Thyroid gland (tissue), 4 donors: ENCODE measurements around the gene TTC34. TPM values are rescaled to one million over a fixed set of nuclear protein-coding genes. Genes with fewer than 3 reads are reported as not detected.

Experiments
- DNase-seq, 2 donors: peaks; one replicate each; pipeline ENCODE4 v3.0.0-alpha.2; 2019
- H3K27ac ChIP-seq, 3 donors: fragments of 200-600 bp; sonication (generic); 1 replicate in 2 of 3; 2 replicates in 1 of 3; pipeline ENCODE4 v1.5.1; 2016 to 2019; ENCODE audit warnings: mild to moderate bottlenecking in 1 of 3, moderate library complexity in 1 of 3
- H3K27me3 ChIP-seq: fragments of 200-600 bp; sonication (generic); one replicate; pipeline ENCODE4 v1.5.1; 2019
- H3K36me3 ChIP-seq, 2 donors: fragments of 200-600 bp; sonication (generic); one replicate each; pipeline ENCODE4 v1.5.1; 2016 to 2019
- H3K4me1 ChIP-seq, 2 donors: fragments of 200-600 bp; sonication (generic); one replicate each; pipeline ENCODE4 v1.5.1; 2017 to 2019
- H3K4me3 ChIP-seq, 3 donors: fragments of 200-600 bp; sonication (generic); replicated peaks in 1 of 3; 1 replicate in 2 of 3; 2 replicates in 1 of 3; pipeline ENCODE4 v1.5.1; 2016; ENCODE audit warnings: mild to moderate bottlenecking in 1 of 3
- H3K9me3 ChIP-seq: fragments of 200-600 bp; sonication (generic); one replicate; pipeline ENCODE4 v1.5.1; 2017
- POLR2A ChIP-seq, 2 donors: fragments of 450-650 bp; IDR thresholded peaks; one replicate each; pipeline ENCODE4 v1.6.1; 2017; ENCODE audit warnings: antibody characterized with exemption in 2 of 2, mild to moderate bottlenecking in 2 of 2, moderate library complexity in 1 of 2
- WGBS, 2 donors: methylation state at CpG; one replicate each; pipeline ENCODE4 v1.1.5; 2017; 5-methylcytosine and 5-hydroxymethylcytosine counted together
- intact Hi-C: fragments of 100-400 bp; cut with DNase I; formaldehyde crosslinking; loops from one replicate; pipeline ENCODE4 v1.15.1; 2023
- total RNA-seq, 4 donors: library from RNA; depleted of rRNA; stranded (reverse); fragments of >200 nt; gene quantifications; one replicate each; pipeline ENCODE4 v1.2.3, GENCODE V29; 2016
- TF ChIP-seq, protein P1 (sequence below), 6 experiments: fragments of 200-600 bp in 3 of 6; fragments of 450-650 bp in 3 of 6; sonication (generic) in 3 of 6; IDR thresholded peaks; one replicate each; pipeline ENCODE4 v1.5.1; 2016 to 2019; ENCODE audit warnings: antibody characterized with exemption in 6 of 6, mild to moderate bottlenecking in 2 of 6, inconsistent platforms in 1 of 6, moderate library complexity in 1 of 6

The TTC34 gene
- total RNA-seq, 4 donors from 2014 or later: 0.81 to 2.2 (median 1.9) TPM

DNA sequence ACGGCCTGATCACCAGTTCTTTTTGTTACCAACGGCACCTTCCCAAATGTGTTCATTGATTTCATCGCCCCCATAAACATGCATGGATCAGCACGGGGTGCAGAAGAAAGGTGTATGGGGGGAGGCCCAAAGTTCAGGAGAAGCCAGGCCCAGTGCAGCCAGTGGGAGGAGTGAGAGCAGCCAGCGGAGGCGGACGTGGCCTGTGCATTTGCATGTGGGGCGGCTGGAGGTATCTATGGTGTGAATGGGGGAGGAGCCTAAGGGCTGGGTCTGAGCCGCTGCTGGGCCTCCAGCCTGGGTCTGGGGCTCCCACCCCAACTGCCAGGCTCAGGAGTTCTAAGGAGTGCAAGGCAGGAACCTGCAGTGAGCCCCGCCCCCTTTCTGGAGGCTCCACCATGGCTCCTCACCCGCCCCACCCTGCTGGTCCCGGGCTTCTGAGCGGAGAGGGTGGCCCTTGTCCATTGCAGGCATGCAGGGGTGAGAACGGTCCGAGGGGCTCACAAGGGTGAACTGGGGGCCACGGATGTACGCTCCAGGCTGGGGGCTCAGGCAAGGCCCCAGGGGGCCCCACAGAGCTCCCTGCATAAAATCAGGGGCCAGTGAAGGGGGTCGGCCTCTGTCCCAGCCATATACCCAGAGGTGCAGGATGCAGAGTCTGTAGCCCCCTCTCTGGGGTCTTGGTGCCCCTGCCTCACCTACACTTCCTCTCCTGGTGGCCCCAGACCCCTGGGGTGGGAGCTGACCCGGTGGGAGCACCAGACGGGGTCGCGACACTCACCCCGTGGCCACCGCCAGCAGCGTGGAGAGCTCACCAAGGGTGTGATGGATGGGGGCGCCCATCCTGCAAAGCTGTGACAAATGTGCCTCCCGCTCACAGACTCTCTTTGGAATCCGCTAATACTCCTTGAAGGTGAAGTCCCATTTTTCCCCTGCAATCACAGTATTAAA is 31.3 kb upstream of the TTC34 start:
- no peaks in the 10 kb centered on the region for H3K36me3 ChIP-seq
- H3K4me1 ChIP-seq: no peaks in the 10 kb centered on the region
- no peak overlapping the region for H3K27ac ChIP-seq
- no peaks in the 10 kb centered on the region for H3K27me3 ChIP-seq
- WGBS, 2 donors: 86 to 91% methylated on average over 17 to 28 of the region's 28 CpGs
- TF ChIP-seq POLR2A (IDR thresholded peaks at IDR 0.05): no peak
- TF ChIP-seq, protein P1, sequence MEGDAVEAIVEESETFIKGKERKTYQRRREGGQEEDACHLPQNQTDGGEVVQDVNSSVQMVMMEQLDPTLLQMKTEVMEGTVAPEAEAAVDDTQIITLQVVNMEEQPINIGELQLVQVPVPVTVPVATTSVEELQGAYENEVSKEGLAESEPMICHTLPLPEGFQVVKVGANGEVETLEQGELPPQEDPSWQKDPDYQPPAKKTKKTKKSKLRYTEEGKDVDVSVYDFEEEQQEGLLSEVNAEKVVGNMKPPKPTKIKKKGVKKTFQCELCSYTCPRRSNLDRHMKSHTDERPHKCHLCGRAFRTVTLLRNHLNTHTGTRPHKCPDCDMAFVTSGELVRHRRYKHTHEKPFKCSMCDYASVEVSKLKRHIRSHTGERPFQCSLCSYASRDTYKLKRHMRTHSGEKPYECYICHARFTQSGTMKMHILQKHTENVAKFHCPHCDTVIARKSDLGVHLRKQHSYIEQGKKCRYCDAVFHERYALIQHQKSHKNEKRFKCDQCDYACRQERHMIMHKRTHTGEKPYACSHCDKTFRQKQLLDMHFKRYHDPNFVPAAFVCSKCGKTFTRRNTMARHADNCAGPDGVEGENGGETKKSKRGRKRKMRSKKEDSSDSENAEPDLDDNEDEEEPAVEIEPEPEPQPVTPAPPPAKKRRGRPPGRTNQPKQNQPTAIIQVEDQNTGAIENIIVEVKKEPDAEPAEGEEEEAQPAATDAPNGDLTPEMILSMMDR (IDR thresholded peaks at IDR 0.05): no peak
- intact Hi-C loops: no loop called here
- no peaks in the 10 kb centered on the region for H3K9me3 ChIP-seq
- H3K4me3 ChIP-seq: no peak overlapping the region
- DNase-seq: no peak

DNA sequence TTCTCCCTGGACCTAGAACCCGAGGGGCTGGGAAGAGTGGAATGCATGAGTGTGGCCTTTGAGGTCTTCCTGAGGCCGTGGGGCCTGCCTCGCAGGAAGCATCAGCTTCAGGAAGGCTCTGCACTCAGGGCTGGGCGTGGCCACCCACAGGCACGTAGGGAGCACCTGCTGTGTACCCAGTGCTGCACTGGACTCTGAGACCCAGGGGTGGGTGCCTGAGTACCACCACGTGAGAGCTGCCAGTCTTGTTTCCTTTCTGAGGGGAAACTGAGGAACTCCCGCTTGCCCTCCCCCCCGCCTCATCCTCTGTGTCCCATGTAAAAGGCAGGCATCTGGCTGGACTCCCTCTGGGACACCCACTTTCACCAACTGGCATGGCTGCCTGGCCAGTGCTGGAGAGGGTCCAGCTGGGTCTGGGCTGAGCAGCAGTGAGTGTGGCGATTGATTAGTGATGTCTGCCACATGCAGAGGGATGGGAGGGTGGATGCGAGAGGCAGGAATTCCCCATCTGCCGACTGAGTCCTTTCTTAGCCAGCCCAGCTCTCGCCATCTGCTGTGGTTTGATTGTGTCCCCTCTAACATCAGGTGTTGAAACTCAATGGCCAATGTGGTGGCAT is 30.2 kb upstream of the TTC34 start:
- Histone ChIP-seq H3K4me3 (no peak overlapping the region), H3K36me3 (no peaks in the 10 kb centered on the region), H3K27me3 (no peaks in the 10 kb centered on the region), H3K4me1 (no peaks in the 10 kb centered on the region), H3K27ac (no peak overlapping the region), H3K9me3 (no peaks in the 10 kb centered on the region)
- DNase-seq: no peak
- 74 to 83% methylated on average over 4 to 12 of the region's 12 CpGs for WGBS, 2 donors
- TF ChIP-seq, protein P1 (IDR thresholded peaks at IDR 0.05): no peak
- no peak for TF ChIP-seq POLR2A (IDR thresholded peaks at IDR 0.05)
- intact Hi-C loops: no loop called here

DNA sequence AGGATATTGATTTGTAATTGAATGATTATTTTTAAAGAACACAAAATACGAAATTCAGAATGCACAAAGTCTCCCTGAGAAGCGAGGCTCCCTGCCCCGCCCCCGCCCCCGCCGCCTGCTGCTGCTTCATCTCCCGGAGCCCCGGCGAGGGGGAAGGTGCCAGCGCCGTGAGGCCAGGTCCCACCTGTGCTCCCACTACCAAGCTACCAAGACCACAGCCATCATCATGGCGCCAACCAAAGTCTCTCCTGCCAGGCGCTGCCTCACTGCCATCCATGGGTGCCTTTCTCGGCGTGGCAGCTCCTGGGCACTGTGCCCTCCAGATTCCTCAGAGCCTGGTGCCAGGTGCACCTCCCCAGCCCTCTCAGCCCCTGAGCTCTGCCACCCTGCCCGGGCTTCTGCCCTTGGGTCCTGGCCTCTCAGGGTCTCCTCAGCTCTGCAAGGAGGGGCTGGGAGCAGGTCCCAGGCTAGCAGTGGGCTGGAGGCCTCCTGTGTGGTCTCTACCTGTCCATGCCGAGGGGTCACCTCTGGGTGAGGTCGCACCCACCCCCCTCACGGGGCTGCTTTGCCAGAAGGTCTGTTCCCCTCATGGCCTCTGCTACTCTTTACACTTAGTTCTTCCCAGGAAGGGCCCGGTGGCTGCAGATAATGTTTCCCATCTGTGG is 29.4 kb upstream of the TTC34 start:
- WGBS, 2 donors: 81 to 86% methylated on average over 19 to 20 of the region's 20 CpGs
- intact Hi-C loops: no loop called here
- Histone ChIP-seq H3K36me3 (no peaks in the 10 kb centered on the region), H3K9me3 (no peaks in the 10 kb centered on the region), H3K27ac (no peak overlapping the region), H3K27me3 (no peaks in the 10 kb centered on the region), H3K4me3 (no peak overlapping the region), H3K4me1 (no peaks in the 10 kb centered on the region)
- DNase-seq: no peak
- TF ChIP-seq, protein P1 (IDR thresholded peaks at IDR 0.05): no peak
- TF ChIP-seq POLR2A (IDR thresholded peaks at IDR 0.05): no peak

DNA sequence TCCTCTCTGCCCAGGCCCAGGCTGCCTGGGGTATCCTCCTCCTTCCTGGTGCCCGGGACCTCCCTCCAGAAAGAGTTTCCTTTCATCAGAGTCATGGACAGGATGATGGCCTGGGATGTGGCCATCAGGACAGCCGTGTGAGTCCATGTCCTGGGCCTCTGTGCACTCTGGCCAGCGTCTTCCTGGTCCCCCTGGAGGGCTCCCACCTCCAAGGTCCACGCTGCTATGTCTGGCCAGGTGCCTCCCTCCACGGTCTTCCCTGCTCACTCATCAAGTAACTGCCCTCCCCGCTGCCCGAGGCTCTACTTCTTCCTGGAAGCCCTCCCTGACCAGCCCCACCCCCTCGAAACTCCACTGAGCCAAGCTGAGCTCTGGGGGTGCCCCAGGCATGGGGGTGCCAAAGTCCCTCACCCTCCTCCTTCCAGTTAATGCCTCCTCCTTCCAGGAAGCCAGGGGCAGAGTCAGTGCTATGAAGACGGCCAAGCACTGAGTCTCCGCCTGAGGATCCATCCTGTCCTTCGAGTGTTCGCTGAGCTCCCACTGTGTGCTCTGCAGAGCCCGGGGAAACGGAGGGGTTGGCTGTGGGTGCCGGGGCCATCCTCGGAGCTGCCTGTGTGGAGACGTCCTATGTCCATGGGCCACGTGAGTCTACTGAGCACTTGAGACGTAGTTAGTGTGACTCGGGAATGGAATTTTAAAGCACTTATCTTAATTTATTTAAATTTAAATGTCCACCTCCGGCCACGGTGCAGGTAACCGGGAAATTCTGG is 28.5 kb upstream of the TTC34 start:
- no peaks in the 10 kb centered on the region for H3K36me3 ChIP-seq
- no peak for TF ChIP-seq POLR2A (IDR thresholded peaks at IDR 0.05)
- TF ChIP-seq, protein P1 (IDR thresholded peaks at IDR 0.05): no peak
- no peak overlapping the region for H3K27ac ChIP-seq
- 82 to 85% methylated on average over 22 to 23 of the region's 23 CpGs for WGBS, 2 donors
- no peaks in the 10 kb centered on the region for H3K27me3 ChIP-seq
- H3K4me3 ChIP-seq: no peak overlapping the region
- DNase-seq: no peak
- H3K4me1 ChIP-seq: no peaks in the 10 kb centered on the region
- no peaks in the 10 kb centered on the region for H3K9me3 ChIP-seq
- intact Hi-C loops: loop anchor here (10.0 kb wide), 1 partner anchor 595 kb away; no protein-coding TSS in a partner anchor
